Ishikawa (cell line): ENCODE measurements around the gene MAPK9.

ENCODE experiments used
- CEBPB ChIP-seq: IDR thresholded peaks from 2 replicates; pipeline ENCODE4 v1.6.1; 2012
- CREB1 ChIP-seq: IDR thresholded peaks from 2 replicates; pipeline ENCODE4 v1.6.1; 2012; ENCODE audit warnings: low read depth
- EGR1 ChIP-seq: IDR thresholded peaks from 2 replicates; pipeline ENCODE4 v1.6.1; 2012
- EP300 ChIP-seq: IDR thresholded peaks from 2 replicates; pipeline ENCODE4 v1.6.1; 2012; ENCODE audit warnings: borderline replicate concordance
- FOXM1 ChIP-seq: IDR thresholded peaks from 2 replicates; pipeline ENCODE4 v1.6.1; 2012; ENCODE audit warnings: low read depth, borderline replicate concordance
- MAX ChIP-seq: IDR thresholded peaks from 2 replicates; pipeline ENCODE4 v1.6.1; 2012
- NFIC ChIP-seq: IDR thresholded peaks from 2 replicates; pipeline ENCODE4 v1.6.1; 2012
- RAD21 ChIP-seq: IDR thresholded peaks from 2 replicates; pipeline ENCODE4 v1.6.1; 2012; ENCODE audit warnings: low read depth
- REST ChIP-seq: IDR thresholded peaks from 2 replicates; pipeline ENCODE4 v1.6.1; 2012; ENCODE audit warnings: low read depth, mild to moderate bottlenecking
- TAF1 ChIP-seq: IDR thresholded peaks from 2 replicates; pipeline ENCODE4 v1.6.1; 2012; ENCODE audit warnings: low read depth, mild to moderate bottlenecking
- TCF12 ChIP-seq: IDR thresholded peaks from 2 replicates; pipeline ENCODE4 v1.6.1; 2012; ENCODE audit warnings: low read depth
- TEAD4 ChIP-seq: IDR thresholded peaks from 2 replicates; pipeline ENCODE4 v1.6.1; 2012
- USF1 ChIP-seq: IDR thresholded peaks from 2 replicates; pipeline ENCODE4 v1.6.1; 2012
- YY1 ChIP-seq: IDR thresholded peaks from 2 replicates; pipeline ENCODE4 v1.6.1; 2012; ENCODE audit warnings: low read depth
- ZBTB7A ChIP-seq: IDR thresholded peaks from 2 replicates; pipeline ENCODE4 v1.6.1; 2012; ENCODE audit warnings: low read depth

The MAPK9 gene

GRCh38 chr5:180287404-180287803, 4.5 kb downstream of the MAPK9 start:
- no peak for TF ChIP-seq ZBTB7A
- TF ChIP-seq USF1 = no peak
- no peak for TF ChIP-seq CEBPB
- no peak for TF ChIP-seq YY1
- TF ChIP-seq EGR1 = no peak
- TF ChIP-seq CREB1 = no peak
- no peak for TF ChIP-seq FOXM1
- no peak for TF ChIP-seq TEAD4
- no peak for TF ChIP-seq REST
- no peak for TF ChIP-seq RAD21
- TF ChIP-seq EP300 = no peak
- no peak for TF ChIP-seq NFIC
- no peak for TF ChIP-seq MAX
- no peak for TF ChIP-seq TCF12

GRCh38 chr5:180284149-180284548, 7.7 kb downstream of the MAPK9 start:
- TF ChIP-seq USF1 (no peak), YY1 (no peak), REST (no peak), MAX (no peak), RAD21 (no peak), TEAD4 (no peak), ZBTB7A (no peak), EP300 (no peak), CEBPB (no peak), NFIC (no peak), FOXM1 (no peak), EGR1 (no peak), CREB1 (no peak), TCF12 (no peak), TAF1 (no peak)

- TF ChIP-seq CEBPB (no peak), REST (no peak), ZBTB7A (no peak), CREB1 (no peak), TAF1 (no peak), TCF12 (no peak), USF1 (no peak), YY1 (no peak), FOXM1 (no peak), EP300 (no peak), MAX (no peak), RAD21 (no peak), EGR1 (no peak), TEAD4 (no peak), NFIC (no peak)
These were observed 8.8 kb downstream of the MAPK9 start for GRCh38 chr5:180283026-180283615.
